Stromal cell of bone marrow (primary cell): Measurements from ENCODE around the gene HECTD2.
A peak's percentile ranks its signal among the peaks of the same experiment; 100 is the strongest.
"Not testable (repeated sequence)": the region's sequence is repeated elsewhere in the genome, so short reads cannot be mapped to it uniquely, and the experiment has no call there.

Experiments used
- DNase-seq: peaks from one replicate; pipeline ENCODE4 v3.0.0-alpha.2; 2012; ENCODE audit warnings: low read depth

The HECTD2 gene

DNA sequence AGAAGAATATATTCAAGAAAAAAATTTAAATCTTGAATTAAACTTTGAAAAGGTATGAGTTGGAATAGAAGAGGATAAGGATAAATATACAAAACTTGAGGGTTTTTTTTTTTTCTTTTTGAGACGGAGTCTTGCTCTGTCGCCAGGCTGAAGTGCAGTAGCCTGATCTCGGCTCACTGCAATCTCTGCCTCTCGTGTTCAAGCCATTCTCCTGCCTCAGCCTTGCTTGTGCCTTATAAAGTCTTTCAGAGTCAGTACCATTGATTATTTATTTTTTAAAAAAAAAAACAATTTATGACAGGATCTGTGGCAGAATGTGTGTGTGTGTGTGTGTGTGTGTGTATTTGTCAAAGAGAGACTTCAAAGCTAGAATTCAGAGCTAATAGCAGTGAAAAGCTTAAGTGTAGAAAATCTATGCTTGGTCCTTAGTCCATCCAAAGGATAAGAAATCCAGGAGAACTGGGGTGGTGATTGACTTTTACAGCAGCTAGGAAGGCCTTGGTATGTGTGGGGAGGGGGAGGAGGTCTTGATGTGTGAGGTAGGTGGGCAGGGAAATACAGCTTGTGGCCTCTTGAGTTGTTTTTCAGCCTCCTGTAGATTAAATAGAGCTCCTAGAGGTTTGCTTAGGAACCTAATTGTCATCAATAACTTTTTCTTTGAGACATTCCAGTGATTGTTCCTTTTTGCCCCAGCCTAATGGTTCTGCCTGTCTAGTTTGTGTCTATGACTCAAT, 2.4 kb downstream of the HECTD2 start:
- no peak for DNase-seq

DNA sequence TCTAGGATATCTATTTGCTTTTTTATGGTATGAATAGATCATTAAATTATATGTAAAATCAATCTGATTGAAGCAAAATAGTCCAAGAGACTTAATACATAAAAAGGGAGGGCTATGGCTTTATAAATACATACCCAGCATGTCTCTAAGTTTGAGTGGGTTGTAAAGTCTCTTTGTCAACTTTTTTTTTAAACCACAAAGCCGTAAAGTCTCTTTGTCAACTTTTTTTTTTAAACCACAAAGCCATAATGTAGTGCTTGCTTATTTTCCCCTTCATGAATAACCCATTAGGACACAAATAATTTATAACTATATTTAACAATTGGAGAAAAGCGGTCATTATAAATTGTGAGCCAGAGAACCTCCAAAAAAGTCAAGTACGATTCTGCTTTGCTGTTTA, 5.7 kb downstream of the HECTD2 start:
- DNase-seq: no peak

DNA sequence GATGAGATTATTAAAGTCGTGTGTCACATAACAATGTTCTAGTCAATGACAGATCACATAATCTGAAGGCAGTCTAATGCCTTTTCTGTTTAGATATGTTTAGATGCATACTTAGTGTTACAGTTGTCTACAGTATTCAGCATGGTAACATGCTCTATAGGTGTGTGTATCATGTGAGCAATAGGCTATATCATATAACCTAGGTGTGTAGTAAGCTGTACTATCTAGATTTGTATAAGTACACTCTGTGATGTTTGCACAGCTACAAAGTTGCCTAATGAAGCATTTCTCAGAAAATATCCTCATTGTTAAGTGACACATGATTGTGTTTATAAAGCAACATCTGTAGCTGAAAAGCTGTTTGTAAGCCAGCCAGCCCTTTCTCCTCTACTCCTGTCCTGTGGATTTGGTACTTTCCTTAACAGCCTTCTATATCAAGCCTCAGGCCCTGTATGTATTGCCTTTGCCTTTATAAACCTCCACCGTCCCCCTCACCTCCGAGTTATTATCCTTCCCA, 6.3 kb downstream of the HECTD2 start:
- no peak for DNase-seq

DNA sequence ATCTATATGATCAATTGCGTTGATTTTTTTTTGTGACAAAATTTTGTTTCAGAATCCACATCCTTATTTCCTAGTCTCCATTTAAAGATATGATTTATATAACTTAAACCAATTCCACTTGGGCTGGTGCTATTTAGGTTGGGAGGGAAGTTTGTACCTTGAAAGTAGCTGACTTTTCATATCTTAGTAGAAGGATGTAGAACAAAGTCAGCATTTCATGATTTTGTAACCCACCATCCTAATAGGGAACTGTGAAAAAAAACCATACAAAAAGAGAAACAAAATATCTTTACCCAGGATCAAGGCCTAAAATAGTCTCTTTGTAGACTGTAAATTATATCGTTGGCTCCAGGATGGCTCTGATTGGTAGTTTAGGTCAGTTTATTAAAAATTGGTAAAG, 8.3 kb downstream of the HECTD2 start:
- no peak for DNase-seq

DNA sequence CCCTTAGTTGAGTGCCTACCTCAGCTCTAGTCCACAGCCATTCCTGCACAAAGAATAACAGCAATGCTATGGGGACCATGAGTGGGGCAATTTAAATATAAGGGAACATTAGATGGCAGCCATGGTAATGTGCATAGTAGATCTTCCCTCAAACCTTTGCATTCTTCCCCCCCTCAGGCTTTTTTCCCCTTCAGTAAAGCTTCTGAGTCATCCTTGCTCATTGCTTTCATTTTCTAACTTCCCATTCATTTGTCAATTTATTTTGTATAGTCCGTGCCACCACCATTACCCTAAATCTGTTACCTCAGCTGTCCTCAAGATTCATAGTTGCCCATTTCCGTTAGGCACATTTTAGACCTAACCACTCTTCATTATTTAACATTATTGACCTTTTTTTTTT, 10.7 kb downstream of the HECTD2 start:
- DNase-seq: no peak

DNA sequence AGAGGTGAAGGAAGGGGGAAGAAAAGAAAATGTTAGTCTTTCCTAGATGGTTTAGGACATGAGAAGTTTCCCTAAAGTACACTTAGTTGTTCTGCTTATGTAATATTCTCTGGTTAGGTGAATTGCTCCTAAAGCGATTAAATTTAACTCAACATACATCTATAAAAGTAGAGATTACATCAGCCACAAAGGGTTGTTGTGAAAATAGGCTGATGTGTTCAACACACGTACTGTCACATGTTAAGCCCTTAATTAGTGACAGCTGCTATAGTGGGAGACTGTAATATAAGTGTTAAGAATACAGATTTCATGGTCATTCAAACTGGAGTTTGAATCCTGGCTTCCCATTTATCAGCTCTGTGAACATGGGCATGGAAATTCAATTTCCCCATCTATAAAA, 12.8 kb downstream of the HECTD2 start:
- no peak for DNase-seq

DNA sequence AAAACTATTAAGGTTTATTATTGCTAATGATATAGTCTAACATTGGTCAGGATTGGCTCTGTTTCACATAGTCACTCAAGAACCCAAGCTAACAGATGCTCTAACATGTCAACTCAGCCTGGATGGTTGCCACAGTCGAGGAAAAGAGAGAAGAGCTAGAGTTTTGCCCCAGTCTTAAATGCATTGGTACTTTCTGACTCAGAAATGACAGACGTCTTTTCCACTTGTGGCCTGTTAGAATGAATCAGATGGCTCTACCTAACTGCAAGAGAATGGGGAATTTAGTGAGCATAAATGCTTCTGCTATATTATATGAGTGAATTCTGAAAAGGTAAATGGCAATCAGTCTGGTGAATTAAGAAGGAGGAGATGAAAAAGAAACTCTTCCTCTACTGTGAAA, 13.9 kb downstream of the HECTD2 start:
- peak; percentile 18 for DNase-seq

DNA sequence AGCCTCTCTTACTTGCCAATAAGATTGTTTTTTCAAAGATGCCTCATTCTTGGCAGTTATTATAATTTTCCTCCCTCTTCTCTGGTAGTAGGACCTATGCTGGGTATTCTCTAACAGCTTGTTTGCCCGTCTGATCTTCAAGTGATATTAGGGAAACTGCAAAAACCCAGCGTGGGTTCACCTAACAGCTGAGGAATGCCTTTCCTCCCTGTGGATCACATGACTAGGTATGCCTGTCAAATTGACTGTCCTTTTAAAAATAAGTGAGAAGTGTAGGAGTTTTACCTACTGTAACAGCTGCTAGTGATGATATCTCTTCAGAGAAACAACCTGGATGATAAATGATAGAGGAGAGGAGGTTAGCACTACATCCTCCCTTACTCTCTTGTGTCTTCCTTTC, 22.0 kb downstream of the HECTD2 start:
- no peak for DNase-seq

DNA sequence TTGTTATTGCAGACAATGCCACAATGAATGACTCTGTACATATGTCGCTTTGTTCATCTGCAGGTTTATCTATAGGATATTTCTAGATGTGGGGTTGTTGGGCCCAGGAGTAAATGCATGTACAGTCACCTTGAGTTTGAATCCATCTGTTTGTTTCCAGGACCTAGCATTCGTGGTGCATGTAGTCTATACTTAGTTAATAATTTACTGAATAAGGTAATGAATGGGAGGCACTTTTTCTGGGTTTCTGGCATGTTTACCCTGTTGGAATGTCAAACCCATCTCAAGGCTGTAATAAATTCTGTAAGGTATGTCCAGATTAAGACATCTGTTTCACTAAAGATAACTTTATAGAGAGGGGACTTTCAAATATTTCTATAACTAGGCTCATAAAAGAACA, 23.5 kb downstream of the HECTD2 start:
- no peak for DNase-seq

DNA sequence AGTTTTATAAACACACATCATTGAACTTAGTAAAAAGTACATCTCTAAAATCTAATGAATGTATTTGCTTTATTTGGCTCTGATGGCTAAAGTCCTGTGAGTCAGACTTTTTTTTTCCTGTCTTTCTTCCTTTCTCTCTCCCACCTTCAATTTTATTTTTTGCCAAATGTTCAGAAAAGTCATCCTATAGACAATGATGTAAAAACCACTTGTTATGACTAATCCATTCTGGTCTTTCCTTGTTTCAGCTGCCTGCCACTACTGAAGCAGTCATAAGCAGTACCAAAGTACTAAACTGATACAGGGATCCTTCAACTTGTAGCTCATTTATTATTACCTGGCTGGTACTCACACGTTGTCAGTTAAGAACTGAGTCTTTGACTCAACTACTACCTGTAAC, 23.9 kb downstream of the HECTD2 start:
- DNase-seq: no peak

DNA sequence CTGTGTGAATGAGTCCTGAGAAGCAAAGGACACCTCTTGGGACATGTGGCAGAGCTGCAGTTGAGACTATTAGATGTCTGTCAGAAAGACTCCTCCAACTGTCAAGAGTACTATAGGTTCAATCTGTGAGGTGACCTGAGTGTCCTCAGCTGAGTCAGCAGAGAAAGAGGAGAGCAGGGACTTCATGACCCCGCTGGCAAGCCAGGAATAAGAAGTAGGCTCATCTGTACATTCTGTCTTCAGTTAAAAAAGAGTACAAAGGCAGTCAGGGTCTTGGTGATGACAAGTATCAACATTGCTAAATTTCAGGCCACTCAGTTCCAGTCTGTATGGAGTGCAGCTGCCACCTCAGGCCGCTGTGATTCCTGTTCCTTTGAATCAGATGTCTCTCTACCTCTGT, 25.1 kb downstream of the HECTD2 start:
- DNase-seq: no peak

DNA sequence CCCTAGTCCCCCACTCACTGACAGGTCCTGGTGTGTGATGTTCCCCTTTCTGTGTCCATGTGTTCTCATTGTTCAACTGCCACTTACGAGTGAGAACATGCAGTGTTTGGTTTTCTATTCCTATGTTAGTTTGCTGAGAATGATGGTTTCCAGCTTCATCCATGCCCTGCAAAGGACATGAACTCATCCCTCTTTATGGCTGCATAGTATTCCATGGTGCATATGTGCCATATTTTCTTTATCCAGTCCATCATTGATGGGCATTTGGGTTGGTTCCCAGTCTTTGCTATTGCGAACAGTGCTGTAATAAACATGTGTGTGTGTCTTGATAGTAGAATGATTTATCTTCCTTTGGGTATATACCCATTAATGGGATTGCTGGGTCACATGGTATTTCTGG, 28.1 kb downstream of the HECTD2 start:
- not testable (repeated sequence) for DNase-seq

DNA sequence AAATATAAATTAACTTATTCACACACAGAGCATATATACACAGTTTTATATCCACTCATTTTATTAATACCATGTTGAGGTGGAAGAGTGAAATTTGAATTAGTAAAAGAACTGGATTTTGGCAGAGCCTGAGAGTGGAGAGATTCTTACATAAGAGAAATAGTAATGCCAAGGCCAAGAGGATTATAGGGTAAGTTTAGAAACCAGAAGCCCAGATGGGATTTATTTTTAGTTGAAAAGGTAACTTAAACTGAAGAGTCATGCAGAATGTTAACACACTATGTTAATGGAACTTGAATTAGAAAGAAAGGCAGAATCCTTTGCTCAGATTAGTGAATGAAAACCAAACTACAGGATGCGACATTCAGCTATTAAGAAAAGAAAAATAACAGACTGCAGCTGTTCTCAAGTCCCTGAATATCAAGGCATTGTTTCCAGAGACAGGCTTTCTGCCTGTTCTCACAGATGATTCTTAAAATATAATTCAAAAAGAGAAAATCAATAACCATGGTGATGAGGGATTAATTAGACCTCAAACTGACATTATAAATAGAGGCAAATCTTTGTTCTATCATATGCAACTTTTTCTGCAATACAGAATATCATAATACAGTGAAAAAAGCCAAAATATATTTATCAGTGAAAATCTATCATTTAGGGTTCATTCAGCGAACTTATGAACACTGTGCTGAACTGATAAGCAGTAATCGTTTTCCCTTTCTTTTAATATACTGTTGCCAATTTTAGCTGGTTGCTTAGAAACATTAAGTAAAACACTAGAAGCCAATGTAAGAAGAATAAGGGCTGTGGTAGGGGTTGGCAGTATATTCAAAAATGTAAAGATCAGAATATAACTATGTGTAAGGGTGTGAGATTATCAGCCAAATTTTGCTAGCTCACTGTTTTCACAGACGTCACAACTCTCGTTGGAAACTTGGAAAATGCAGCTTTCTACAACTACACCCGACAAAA, 34.4 kb downstream of the HECTD2 start:
- DNase-seq: no peak

DNA sequence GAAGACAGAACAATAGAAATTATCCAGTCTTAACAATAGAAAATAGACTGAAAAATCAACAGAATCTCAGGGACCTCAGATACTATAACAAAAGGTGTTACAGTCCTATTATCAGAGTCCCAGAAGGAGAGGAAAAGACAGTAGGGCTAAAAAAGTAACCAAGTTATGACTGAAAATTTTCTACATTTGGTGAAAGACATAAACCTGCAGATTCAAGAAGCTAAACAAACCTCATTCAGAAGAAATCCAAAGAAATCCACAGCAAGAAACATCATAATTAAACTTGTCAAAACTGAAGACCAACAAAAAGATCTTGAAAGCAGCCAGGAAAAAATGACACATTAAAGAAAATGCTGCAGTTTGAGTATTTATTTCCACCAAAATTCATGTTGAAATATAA, 41.9 kb downstream of the HECTD2 start:
- no peak for DNase-seq

DNA sequence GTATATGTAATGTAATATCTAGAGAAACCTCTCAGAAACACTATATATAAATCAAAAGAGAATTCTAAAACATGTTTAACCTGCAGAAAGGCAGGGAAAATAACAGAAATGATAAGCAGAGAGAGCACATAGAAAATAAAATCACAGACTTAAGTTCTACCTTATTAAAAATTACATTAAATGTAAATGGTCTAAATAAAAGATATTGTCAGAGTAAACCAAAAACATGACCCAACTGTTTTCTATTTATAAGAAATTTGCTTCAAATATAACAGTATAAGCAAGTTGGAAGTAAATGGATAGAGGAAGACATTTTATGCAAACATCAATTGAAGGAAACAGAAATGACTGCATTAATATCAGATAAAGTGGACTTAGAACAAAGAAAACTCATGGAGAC, 43.4 kb downstream of the HECTD2 start:
- DNase-seq: no peak

DNA sequence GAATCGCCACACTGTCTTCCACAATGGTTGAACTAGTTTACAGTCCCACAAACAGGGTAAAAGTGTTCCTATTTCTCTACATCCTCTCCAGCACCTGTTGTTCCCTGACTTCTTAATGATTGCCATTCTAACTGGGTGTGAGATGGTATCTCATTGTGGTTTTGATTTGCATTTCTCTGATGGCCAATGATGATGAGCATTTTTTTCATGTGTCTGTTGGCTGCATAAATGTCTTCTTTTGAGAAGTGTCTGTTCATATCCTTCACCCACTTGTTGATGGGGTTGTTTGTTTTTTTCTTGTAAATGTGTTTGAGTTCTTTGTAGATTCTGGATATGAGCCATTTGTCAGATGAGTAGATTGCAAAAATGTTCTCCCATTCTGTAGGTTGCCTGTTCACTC, 45.0 kb downstream of the HECTD2 start:
- DNase-seq: not testable (repeated sequence)

DNA sequence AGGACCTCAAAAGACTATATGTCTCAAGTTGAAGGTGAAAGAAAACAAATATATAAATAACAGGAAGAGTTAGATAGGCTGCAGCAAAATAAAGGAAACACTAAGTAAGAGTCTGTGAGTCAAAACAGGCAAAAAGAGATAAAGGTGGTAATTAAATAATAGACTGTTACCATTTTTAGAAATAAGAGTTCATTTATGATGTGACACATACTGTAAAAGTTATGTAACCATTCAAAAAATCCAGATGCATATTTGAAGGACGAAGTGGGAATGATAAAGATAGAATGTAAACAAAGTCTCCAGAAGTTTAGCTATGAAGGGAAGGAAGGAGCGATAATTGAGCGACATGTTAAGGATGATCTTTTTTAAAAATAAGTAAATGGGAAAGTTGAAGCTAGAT, 50.5 kb downstream of the HECTD2 start:
- DNase-seq: no peak

DNA sequence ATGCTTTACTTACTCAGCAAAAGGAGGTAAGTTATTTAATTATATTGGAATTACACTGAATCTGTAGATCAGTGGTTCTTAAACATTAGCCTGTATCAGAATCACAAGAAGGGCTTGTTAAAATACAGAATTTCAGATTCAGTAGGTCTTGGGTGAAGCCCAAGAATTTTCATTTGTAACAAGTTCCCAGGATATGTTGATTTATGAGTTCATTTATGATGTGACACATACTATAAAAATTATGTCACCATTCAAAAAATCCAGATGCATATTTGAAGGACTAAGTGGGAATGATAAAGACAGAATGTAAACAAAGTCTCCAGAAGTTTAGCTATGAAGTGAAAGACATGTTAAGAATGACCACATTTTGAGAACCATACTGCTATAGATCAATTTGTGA, 52.3 kb downstream of the HECTD2 start:
- DNase-seq: peak; percentile 3

DNA sequence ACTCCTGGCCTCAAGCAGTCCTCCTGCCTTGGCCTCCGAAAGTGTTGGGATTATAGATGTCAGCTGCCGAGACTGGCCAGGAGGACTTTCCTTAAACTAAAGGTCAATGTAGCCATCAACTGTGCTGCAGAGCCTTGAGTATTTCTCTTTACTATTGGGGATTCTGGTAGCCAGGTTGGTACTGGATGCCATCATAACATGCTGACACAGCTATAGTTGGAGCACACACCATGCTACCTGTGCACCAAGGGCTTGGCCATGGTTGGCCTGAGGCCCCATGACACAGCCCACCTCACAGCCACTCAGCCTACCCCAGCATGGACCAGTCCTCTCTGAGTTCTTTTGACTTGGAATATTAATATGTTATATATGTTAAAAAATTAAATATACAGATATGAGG, 54.4 kb downstream of the HECTD2 start:
- DNase-seq: no peak

DNA sequence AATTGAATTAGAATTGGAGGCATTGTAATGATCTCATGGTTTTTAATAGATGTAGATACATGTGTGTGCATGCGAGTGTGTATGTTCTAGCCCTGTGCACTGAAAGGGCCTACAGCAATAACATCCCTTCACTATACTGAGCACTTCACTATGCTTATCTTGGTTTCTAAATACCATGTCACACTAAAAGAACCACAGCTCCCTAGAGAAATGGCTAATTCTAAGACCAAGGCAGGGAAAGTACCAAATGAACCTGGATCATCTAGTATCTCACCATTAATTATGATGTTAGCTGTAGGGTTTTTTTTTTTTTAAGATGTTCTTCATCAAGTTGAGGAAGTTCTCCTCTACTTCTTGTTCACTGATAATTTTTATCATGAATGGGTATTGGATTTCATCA, 55.1 kb downstream of the HECTD2 start:
- no peak for DNase-seq

DNA sequence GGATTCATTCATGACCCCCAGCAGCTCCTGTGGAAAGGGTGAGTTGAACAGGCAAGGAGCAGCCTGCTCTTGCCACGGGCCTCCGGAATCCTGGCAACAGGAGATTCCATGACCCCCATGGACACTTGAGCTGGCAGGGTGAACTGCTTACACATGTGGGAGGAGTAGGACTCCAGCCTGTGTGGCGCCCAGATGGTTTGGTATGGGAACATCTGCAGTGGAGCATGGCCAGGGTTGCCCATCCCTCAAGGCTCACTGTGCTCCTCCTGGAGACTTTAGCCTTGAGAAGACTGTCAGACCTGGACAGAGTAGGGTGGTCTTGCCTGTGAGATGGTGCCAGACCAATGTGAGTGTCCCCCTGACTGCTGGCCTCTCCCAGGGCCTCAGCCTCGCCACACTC, 57.0 kb downstream of the HECTD2 start:
- no peak for DNase-seq

DNA sequence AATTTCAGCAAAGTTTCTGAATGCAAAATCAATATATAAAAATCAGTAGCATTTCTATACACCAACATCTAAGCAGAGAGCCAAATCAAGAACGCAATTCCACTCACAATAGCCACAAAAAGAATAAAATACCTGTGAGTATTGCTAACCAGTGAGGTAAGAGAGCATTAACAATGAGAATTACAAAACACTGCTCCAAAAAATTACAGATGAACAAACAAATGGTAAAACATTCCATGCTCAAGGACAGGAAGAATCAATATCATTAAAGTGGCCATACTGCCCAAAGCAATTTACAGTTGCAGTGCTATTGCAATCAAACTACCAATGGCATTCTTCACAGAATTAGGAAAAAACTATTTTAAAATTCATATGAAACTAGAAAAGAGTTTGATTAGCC, 61.5 kb downstream of the HECTD2 start:
- DNase-seq: no peak

DNA sequence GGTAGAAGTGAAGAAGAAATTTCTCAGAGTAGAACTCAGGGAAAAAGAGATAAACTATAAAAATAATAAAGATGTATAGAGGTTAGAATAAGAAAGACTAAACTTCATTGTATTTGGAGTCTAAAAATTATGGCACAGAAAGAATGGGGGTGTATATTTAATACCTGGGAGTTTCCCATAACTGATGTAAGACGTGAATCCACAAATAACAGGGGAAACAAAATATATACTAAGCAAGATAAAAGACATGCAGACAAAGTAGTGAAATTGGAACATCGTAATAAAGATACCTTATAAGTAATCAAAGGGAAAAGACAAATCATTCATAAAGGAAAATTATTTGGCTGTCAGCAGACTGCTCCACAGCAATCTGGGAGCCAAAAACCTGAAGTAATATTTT, 62.8 kb downstream of the HECTD2 start:
- no peak for DNase-seq
